ENCODE measurements around the gene ORMDL2.

DNA sequence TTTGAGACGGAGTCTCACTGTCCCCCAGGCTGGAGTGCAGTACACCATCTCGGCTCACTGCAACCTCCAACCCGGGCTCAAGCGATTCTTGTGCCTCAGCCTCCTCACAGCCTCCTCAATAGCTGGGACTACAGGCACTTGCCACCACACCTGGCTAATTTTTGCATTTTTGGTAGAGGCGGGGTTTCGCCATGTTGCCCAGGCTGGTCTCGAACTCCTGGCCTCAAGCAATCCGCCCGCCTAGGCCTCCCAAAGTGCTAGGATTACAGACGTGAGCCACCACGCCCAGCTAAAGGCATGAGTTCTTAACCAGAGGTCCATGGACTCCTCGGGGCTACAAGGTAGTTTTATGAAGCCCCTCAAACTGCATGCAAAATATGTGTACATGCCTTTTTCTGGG is 2.4 kb upstream of the ORMDL2 start:
- TF ChIP-seq OSR1 (CRISPR knock-in tag; IDR thresholded peaks at IDR 0.05) (no peak), PATZ1 (CRISPR knock-in tag; IDR thresholded peaks at IDR 0.05; ENCODE audit: borderline replicate concordance) (no peak), ZNF70 (CRISPR knock-in tag; IDR thresholded peaks at IDR 0.05) (no peak), GLIS3 (CRISPR knock-in tag; IDR thresholded peaks at IDR 0.05) (no peak), ESRRG (CRISPR knock-in tag; IDR thresholded peaks at IDR 0.05) (no peak), RARB (CRISPR knock-in tag; IDR thresholded peaks at IDR 0.05) (no peak), ZFP3 (CRISPR knock-in tag; IDR thresholded peaks at IDR 0.05) (no peak)

Measured in SK-N-SH treated with all-trans-retinoic acid at 6 μM for 48 hours (cell line).